Upper lobe of right lung (tissue), 1 donor: ENCODE results near the gene CCDC187. TPM values are rescaled to one million over a fixed set of nuclear protein-coding genes. Genes with fewer than 3 reads are reported as not detected.

Experiments
- ATAC-seq: fragments of 200-7000 bp; cut with Tn5 transposase; one replicate; pipeline ENCODE4 v1.9.1; 2020; ENCODE audit warnings: mild to moderate bottlenecking, moderate library complexity
- DNase-seq: peaks from one replicate; pipeline ENCODE4 v3.0.0-alpha.2; 2020
- H3K27ac ChIP-seq: fragments of 200-600 bp; one replicate; pipeline ENCODE4 v1.8.0; 2022
- H3K27me3 ChIP-seq: fragments of 200-600 bp; one replicate; pipeline ENCODE4 v1.8.0; 2022; ENCODE audit warnings: mild to moderate bottlenecking
- H3K36me3 ChIP-seq: fragments of 200-600 bp; one replicate; pipeline ENCODE4 v1.8.0; 2022
- H3K4me1 ChIP-seq: fragments of 200-600 bp; one replicate; pipeline ENCODE4 v1.8.0; 2022
- H3K4me3 ChIP-seq: fragments of 200-600 bp; one replicate; pipeline ENCODE4 v1.8.0; 2022; ENCODE audit warnings: mild to moderate bottlenecking
- H3K9me3 ChIP-seq: fragments of 200-600 bp; one replicate; pipeline ENCODE4 v1.8.0; 2022
- intact Hi-C: fragments of 100-400 bp; cut with DNase I; formaldehyde crosslinking; loops from one replicate; pipeline ENCODE4 v1.11.0; 2022
- total RNA-seq: library from RNA; stranded (reverse); fragmentation: NEBNext Ultra II Directional; extraction: Animal tissue kit (Norgen Biotek cat#: 25700); gene quantifications from one replicate; pipeline ENCODE4 v1.2.1, GENCODE V29; 2021
- TF ChIP-seq, protein P1 (sequence below): fragments of 200-600 bp; IDR thresholded peaks from one replicate; pipeline ENCODE4 v1.8.0; 2022; ENCODE audit warnings: antibody characterized with exemption
- donor health status: DM: no; HTN: yes; CAD: no; lungs with severe emphysema.

CCDC187 gene
- total RNA-seq, 1 donor from 2014 or later: 0.09 TPM

DNA sequence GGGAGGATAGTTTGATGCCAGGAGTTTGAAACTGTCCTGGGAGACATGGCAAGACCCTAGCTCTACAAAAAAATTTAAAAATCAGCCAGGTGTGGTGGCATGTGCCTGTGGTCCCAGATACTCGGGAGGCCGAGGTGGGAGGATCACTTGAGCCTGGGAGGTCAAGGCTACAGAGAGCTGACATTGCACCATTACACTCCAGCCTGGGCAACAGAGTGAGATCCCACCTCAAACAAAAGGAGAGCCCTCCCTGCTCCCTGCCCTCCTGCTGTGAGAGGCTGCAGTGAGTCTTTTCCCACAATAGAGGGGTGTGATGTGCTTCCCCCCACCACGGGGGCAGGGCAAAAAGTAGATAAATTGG is 10.1 kb upstream of the CCDC187 start:
- Histone ChIP-seq H3K9me3 (no peaks in the 10 kb centered on the region), H3K27me3 (peaks cover 13% of the 10 kb centered on the region), H3K27ac (no peak overlapping the region), H3K4me1 (no peaks in the 10 kb centered on the region), H3K4me3 (no peak overlapping the region), H3K36me3 (no peaks in the 10 kb centered on the region)
- TF ChIP-seq, protein P1, sequence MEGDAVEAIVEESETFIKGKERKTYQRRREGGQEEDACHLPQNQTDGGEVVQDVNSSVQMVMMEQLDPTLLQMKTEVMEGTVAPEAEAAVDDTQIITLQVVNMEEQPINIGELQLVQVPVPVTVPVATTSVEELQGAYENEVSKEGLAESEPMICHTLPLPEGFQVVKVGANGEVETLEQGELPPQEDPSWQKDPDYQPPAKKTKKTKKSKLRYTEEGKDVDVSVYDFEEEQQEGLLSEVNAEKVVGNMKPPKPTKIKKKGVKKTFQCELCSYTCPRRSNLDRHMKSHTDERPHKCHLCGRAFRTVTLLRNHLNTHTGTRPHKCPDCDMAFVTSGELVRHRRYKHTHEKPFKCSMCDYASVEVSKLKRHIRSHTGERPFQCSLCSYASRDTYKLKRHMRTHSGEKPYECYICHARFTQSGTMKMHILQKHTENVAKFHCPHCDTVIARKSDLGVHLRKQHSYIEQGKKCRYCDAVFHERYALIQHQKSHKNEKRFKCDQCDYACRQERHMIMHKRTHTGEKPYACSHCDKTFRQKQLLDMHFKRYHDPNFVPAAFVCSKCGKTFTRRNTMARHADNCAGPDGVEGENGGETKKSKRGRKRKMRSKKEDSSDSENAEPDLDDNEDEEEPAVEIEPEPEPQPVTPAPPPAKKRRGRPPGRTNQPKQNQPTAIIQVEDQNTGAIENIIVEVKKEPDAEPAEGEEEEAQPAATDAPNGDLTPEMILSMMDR: no peak
- intact Hi-C loops: no loop called here
- ATAC-seq (no peak), DNase-seq (no peak)

DNA sequence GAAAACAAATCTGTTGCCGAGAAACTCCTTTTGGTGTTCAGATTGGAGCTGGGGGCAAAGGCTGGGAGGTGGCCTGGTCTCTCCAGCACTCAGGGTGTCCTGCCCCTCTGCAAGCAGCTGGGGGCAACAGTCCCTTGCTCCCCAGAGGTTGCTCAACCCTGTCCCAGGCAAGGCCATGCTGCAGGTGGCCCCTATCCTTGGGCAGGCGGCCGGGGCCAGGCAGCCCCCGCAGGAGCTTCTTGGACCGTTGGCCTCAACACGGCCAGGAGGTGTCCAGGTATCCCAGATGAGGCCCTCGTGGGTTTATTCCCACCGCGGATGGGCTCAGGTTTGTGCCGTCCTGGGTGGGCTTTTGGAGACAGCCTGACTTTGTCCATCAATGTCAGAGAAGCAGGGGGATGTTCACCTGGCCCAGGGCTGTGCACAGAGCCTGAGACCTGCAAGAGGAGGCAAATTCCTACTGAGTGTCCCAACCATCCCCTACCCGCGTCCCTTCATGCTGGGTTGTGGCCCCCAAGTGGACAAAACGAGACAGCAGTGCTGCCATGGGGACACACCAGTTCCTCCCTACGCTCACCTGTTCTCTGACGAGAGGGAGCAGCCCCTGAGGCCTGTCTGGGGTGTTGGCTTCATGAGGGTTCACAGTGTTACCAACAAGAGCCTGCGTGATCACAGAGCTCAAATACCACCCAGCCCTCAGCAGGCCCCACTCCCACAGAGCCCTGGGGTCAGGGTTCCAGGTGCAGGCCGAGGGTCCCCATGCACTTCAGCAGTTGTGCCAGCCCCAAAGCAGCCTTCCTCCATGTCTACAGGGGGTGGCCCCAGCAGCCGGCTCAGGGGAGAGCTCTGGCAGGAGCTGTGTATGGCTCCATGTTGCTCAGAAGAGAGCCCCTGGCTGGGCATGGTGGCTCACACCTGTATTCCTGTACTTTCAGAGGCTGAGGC is 9.5 kb upstream of the CCDC187 start:
- Histone ChIP-seq H3K36me3 (no peaks in the 10 kb centered on the region), H3K9me3 (no peaks in the 10 kb centered on the region), H3K27ac (no peak overlapping the region), H3K27me3 (peaks cover 13% of the 10 kb centered on the region), H3K4me1 (no peaks in the 10 kb centered on the region), H3K4me3 (no peak overlapping the region)
- TF ChIP-seq, protein P1: no peak
- ATAC-seq (no peak), DNase-seq (no peak)
- intact Hi-C loops: no loop called here

DNA sequence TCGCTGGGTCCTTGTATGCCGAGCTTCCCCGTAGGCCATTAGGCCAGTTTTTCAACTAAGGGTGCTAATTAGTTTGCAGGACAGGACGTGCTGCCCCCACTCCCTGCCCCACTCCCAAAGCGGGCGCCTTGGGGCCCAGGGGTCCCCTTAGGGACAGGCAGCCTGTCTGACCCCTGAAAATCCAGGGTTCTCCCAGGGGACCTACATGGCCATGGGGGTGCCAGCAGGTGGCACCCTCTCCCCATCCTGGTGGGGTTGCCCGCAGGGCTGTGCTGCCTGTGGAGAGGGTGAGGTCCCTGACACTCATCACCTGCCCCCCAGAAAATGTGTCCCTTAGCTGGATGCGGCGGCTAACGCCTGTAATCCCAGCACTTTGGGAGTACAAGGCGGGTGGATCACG is 8.5 kb upstream of the CCDC187 start:
- Histone ChIP-seq H3K4me1 (no peaks in the 10 kb centered on the region), H3K4me3 (no peak overlapping the region), H3K36me3 (no peaks in the 10 kb centered on the region), H3K27me3 (peaks cover 13% of the 10 kb centered on the region), H3K27ac (no peak overlapping the region), H3K9me3 (no peaks in the 10 kb centered on the region)
- DNase-seq (no peak), ATAC-seq (peak; percentile 68)
- intact Hi-C loops: no loop called here
- TF ChIP-seq, protein P1: peak; percentile 65

DNA sequence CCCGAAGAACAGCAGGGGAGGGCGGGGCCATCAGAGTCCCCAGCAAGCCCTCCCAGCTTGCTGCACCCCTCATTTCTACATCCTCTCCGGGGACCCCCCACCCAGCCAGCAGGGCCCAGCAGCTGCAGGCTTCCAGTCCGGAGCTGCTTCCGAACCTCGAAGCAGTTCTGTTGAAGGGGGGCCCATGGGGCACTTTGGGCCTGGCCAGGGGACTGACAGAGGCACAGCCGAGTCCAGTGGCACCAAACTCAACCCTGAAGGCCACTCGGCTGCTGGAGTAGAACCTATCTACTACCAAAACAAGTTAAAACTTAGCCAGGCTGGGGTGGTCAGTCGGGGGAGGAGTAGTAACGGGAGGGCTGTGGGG is 8.1 kb upstream of the CCDC187 start:
- intact Hi-C loops: no loop called here
- Histone ChIP-seq H3K27me3 (peaks cover 13% of the 10 kb centered on the region), H3K4me3 (no peak overlapping the region), H3K36me3 (no peaks in the 10 kb centered on the region), H3K4me1 (no peaks in the 10 kb centered on the region), H3K9me3 (no peaks in the 10 kb centered on the region), H3K27ac (no peak overlapping the region)
- no peak for DNase-seq
- TF ChIP-seq, protein P1: no peak
- ATAC-seq: no peak

DNA sequence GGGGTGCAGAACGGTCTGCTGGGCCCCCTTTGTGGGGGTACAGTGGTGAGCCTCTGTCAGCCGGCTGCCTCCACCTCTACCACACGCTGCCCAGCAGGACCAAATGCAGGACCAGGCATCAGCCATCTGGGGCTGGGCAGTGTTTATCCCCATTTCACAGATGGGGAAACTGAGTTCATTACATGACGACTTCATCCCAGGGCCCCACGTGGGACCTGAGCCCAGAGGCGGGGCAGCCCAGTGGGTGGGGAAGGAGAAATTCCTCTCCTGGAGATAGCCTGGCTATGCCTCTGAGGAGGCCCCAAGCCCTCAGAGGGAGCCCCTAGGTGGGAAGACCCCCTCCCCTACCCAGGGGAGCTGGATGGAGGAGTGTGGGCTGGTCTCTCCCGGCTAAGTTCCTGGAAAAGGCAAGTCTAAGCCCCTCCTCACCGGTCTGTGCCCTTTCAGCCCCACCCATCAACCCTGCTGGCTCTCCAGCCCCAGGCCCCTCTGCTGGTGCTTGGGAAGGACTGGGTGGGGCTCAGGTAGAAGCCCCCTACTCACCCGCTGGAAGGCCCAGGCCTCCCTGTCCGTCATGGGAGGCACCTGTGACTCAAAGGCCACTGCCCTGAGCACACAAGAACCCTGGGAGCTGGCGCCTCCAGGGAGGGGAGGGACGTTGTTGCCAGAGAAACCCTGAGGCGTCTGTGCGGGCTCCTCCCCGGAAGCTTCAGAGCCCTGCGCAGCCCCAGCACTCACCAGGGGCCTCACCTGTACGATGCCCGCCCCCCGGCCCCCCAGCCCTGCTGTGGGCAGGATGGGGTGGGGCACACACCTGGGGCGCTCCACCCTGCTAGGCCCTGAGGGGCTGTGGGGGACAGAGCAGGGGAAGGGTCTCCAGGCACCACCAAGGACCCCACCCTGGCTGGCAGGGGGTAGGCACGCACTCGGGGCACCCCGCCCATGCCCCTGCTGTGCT is 7.4 kb upstream of the CCDC187 start:
- H3K27ac ChIP-seq: no peak overlapping the region
- ATAC-seq (no peak), DNase-seq (no peak)
- no peaks in the 10 kb centered on the region for H3K36me3 ChIP-seq
- H3K27me3 ChIP-seq: peaks cover 13% of the 10 kb centered on the region
- intact Hi-C loops: no loop called here
- no peak overlapping the region for H3K4me3 ChIP-seq
- TF ChIP-seq, protein P1: no peak
- H3K4me1 ChIP-seq: no peaks in the 10 kb centered on the region
- H3K9me3 ChIP-seq: no peaks in the 10 kb centered on the region
